ENCODE results near the gene AKR7A2.

- no peak for TF ChIP-seq CTCF (IDR thresholded peaks at IDR 0.05)
- TF ChIP-seq POLR2A (IDR thresholded peaks at IDR 0.05), result no peak
Measured at GRCh38 chr1:19313961-19314882, 2.3 kb upstream of the AKR7A2 start.
